GM12878 (cell line): Measurements from ENCODE around the gene PLCG2. TPM values are rescaled to one million over a fixed set of nuclear protein-coding genes. Genes with fewer than 3 reads are reported as not detected.

Experiments used
- ATAC-seq: fragments of 200-7000 bp; cut with Tn5 transposase; 3 replicates; pipeline ENCODE4 v1.9.1; 2020; ENCODE audit warnings: mild to moderate bottlenecking, moderate library complexity
- BruUV-seq: library from RNA; stranded (reverse); fragments of 400-500 nt; replicated peaks from 2 replicates; lab custom pipeline; 2021; lab: Mats Ljungman, UMichigan
- CTCF ChIA-PET: fragments of 300-600 bp; sonication (Branson Sonifier 250); formaldehyde crosslinking; extraction: SDS; loops from one replicate; lab custom pipeline; 2021; ENCODE audit warnings: inconsistent platforms; lab: Yijun Ruan, JAX
- POLR2A ChIA-PET: fragments of 350-600 bp; formaldehyde crosslinking; extraction: SDS; loops from one replicate; lab custom pipeline; 2021; ENCODE audit warnings: inconsistent platforms; lab: Charles Lee
- RAD21 ChIA-PET: fragments of 300-600 bp; sonication (Branson Sonifier 250); formaldehyde crosslinking; loops from one replicate; lab custom pipeline; 2023; ENCODE audit warnings: antibody characterized with exemption; ENCODE audit not compliant: unreplicated experiment; lab: Charles Lee
- SMC1A ChIA-PET: fragments of 300-600 bp; sonication (Branson Sonifier 250); formaldehyde crosslinking; loops from one replicate; lab custom pipeline; 2023; ENCODE audit not compliant: unreplicated experiment, uncharacterized antibody; lab: Charles Lee
- DNase-seq: peaks from one replicate; pipeline ENCODE4 v3.0.0-alpha.2; 2011; ENCODE audit warnings: low read depth, low spot score
- FAIRE-seq: peaks from 3 replicates; lab custom pipeline; 2011; peaks lifted over from hg19 to GRCh38; lab: Jason Lieb, UNC
- H2AFZ ChIP-seq: 2 replicates; pipeline ENCODE4 v1.6.0; 2011; ENCODE audit warnings: low read depth, low read length, control low read depth; ENCODE audit not compliant: control insufficient read depth
- H3K27ac ChIP-seq: 2 replicates; pipeline ENCODE4 v1.5.1; 2011; ENCODE audit warnings: control low read depth; ENCODE audit not compliant: control insufficient read depth, insufficient read depth
- H3K27me3 ChIP-seq, 2 experiments: replicated peaks in 1 of 2; 2 replicates each; pipeline versions ENCODE4 v1.6.0 to v1.6.1; 2011; ENCODE audit warnings: low read length in 1 of 2; ENCODE audit not compliant: control insufficient read depth in 2 of 2, insufficient read depth in 2 of 2
- H3K36me3 ChIP-seq, 2 experiments: 2 replicates each; pipeline ENCODE4 v1.5.1; 2011; ENCODE audit warnings: low read length in 1 of 2; ENCODE audit not compliant: control insufficient read depth in 2 of 2, insufficient read depth in 2 of 2
- H3K4me1 ChIP-seq: 2 replicates; pipeline ENCODE4 v1.6.1; 2011; ENCODE audit warnings: mild to moderate bottlenecking, low read length, moderate library complexity, mixed read lengths; ENCODE audit not compliant: control insufficient read depth, insufficient read depth
- H3K4me2 ChIP-seq: 2 replicates; pipeline ENCODE4 v1.6.0; 2011; ENCODE audit warnings: control low read depth; ENCODE audit not compliant: control insufficient read depth, insufficient read depth
- H3K4me3 ChIP-seq: fragments of 200-600 bp; sonication (generic); 2 replicates; pipeline ENCODE4 v1.5.1; 2016
- H3K79me2 ChIP-seq: 2 replicates; pipeline ENCODE4 v1.6.0; 2011; ENCODE audit warnings: low read length; ENCODE audit not compliant: control insufficient read depth, insufficient read depth
- H3K9ac ChIP-seq: 2 replicates; pipeline ENCODE4 v1.8.0; 2011; ENCODE audit warnings: low read length, control low read depth, mixed read lengths; ENCODE audit not compliant: control insufficient read depth, insufficient read depth
- H3K9me3 ChIP-seq: replicated peaks from 3 replicates; pipeline ENCODE4 v1.5.1; 2011; ENCODE audit warnings: mild to moderate bottlenecking, low read length; ENCODE audit not compliant: control insufficient read depth, insufficient read depth
- H4K20me1 ChIP-seq: 2 replicates; pipeline ENCODE4 v1.6.0; 2011; ENCODE audit not compliant: control insufficient read depth, insufficient read depth
- ASH2L ChIP-seq: fragments of 300-600, 200-600 bp; sonication (generic); IDR thresholded peaks from 2 replicates; pipeline ENCODE4 v1.6.1; 2017; ENCODE audit warnings: low read depth, mild to moderate bottlenecking, borderline replicate concordance
- HCFC1 ChIP-seq: fragments of 150-350 bp; IDR thresholded peaks from 2 replicates; pipeline ENCODE4 v1.6.1; 2014; ENCODE audit warnings: low read length
- RFX5 ChIP-seq: IDR thresholded peaks from 2 replicates; pipeline ENCODE4 v1.6.1; 2011; ENCODE audit warnings: low read depth, low read length, improper control_type of control experiment
- SPI1 ChIP-seq: IDR thresholded peaks from 2 replicates; pipeline ENCODE4 v1.6.1; 2011; ENCODE audit warnings: low read depth, mild to moderate bottlenecking, low read length, moderate library complexity, borderline replicate concordance; ENCODE audit not compliant: insufficient read depth
- YY1 ChIP-seq: IDR thresholded peaks from 2 replicates; pipeline ENCODE4 v1.6.1; 2011; ENCODE audit warnings: low read depth, mild to moderate bottlenecking, low read length
- WGBS: methylation state at CpG from one replicate; pipeline ENCODE4 v1.1.6; 2016; ENCODE audit warnings: low lambda C conversion rate; ENCODE audit not compliant: insufficient replicate concordance, insufficient coverage; ENCODE audit errors: missing lambda C conversion rate; 5-methylcytosine and 5-hydroxymethylcytosine counted together
- in situ Hi-C: fragments of 300-500 bp; cut with MboI; formaldehyde crosslinking; loops from 9 replicates; pipeline ENCODE4 v1.14.3; 2018; ENCODE audit warnings: mixed read lengths
- intact Hi-C: fragments of 100-400 bp; cut with micrococcal nuclease; formaldehyde crosslinking; loops from one replicate; pipeline ENCODE4 v1.14.2; 2022; ENCODE audit not compliant: unreplicated experiment
- polyA plus RNA-seq, 11 experiments: library from polyadenylated mRNA; depleted of rRNA in 4 of 11; unstranded in 6 of 11; stranded (reverse) in 5 of 11; fragments of >200 nt; fragmentation: Nextera tagmentation in 4 of 11; fragmentation: Illumina TruSeq in 1 of 11; extraction: Ambion mirVana in 4 of 11; extraction: Trizol in 1 of 11; gene quantifications; 1 replicate in 1 of 11; 2 replicates in 10 of 11; pipeline versions ENCODE4 v1.2.1 to v1.2.3, GENCODE V29; 2011 to 2016; ENCODE audit warnings: inconsistent platforms in 2 of 11, missing spikeins in 2 of 11, low read depth in 1 of 11
- total RNA-seq, 4 experiments: library from RNA; depleted of rRNA in 3 of 4; stranded (reverse); fragments of >200 nt in 3 of 4; fragmentation: Illumina TruSeq in 1 of 4; extraction: Trizol in 1 of 4; gene quantifications; 2 replicates each; pipeline versions ENCODE4 v1.2.1 to v1.2.3, GENCODE V29; 2013 to 2021

Gene PLCG2
- total and polyA plus RNA-seq, 10 of the 15 experiments (the other 5 are each of a cell fraction or from before 2014, with no cell fraction given): 47.6 to 256 (median 149) TPM

- TF ChIP-seq ASH2L: no peak
- TF ChIP-seq SPI1: no peak
Measured at GRCh38 chr16:82005027-82005830, 226.1 kb downstream of the PLCG2 start (continued).

- H2AFZ ChIP-seq: no peak overlapping the region
- no peaks in the 10 kb centered on the region for H3K27me3 ChIP-seq
- ChIA-PET CTCF (no interaction called here), POLR2A (no interaction called here)
- no peaks in the 10 kb centered on the region for H3K36me3 ChIP-seq
- 95% methylated on average over 5 of the region's 5 CpGs for WGBS
- no TSS peak for BruUV-seq
- H3K4me1 ChIP-seq: no peaks in the 10 kb centered on the region
- no peak for DNase-seq
- no peak overlapping the region for H3K9ac ChIP-seq
- TF ChIP-seq YY1 (no peak), HCFC1 (no peak), RFX5 (no peak)
- TF ChIP-seq, all 136 proteins: peak for 0
- Histone ChIP-seq H3K4me3 (no peak overlapping the region), H3K4me2 (no peak overlapping the region), H3K27ac (no peak overlapping the region), H3K79me2 (no peaks in the 10 kb centered on the region), H3K9me3 (peaks cover 9% of the 10 kb centered on the region; the same call in 1 of the 3 replicates), H4K20me1 (no peaks in the 10 kb centered on the region)
- ChIA-PET SMC1A (no interaction called here), RAD21 (no interaction called here)
- FAIRE-seq: no peak
- in situ Hi-C loops: loop anchor here (5.0 kb wide), 1 partner anchor 49 kb away; no protein-coding TSS in a partner anchor
- ATAC-seq: no peak
- intact Hi-C loops: no loop called here
Measured at GRCh38 chr16:82006036-82006435, 226.9 kb downstream of the PLCG2 start.
